Osteoblast (primary cell): Measurements from ENCODE around the gene EPAS1. TPM values are rescaled to one million over a fixed set of nuclear protein-coding genes. Genes with fewer than 3 reads are reported as not detected.

Experiments
- DNase-seq: peaks from one replicate; pipeline ENCODE4 v3.0.0; 2011; ENCODE audit warnings: low spot score, mixed read lengths; ENCODE audit not compliant: insufficient read length; ENCODE audit errors: missing footprints
- H2AFZ ChIP-seq: 2 replicates; pipeline ENCODE4 v1.6.0; 2011; ENCODE audit warnings: mild to moderate bottlenecking, low read length
- H3K27ac ChIP-seq: 2 replicates; pipeline ENCODE4 v1.5.1; 2011; ENCODE audit warnings: mild to moderate bottlenecking, low read depth, low read length, moderate library complexity
- H3K27me3 ChIP-seq: 2 replicates; pipeline ENCODE4 v1.6.0; 2012; ENCODE audit warnings: mild to moderate bottlenecking, control low read depth, inconsistent platforms, low read length, moderate library complexity; ENCODE audit not compliant: insufficient read depth
- H3K36me3 ChIP-seq: 2 replicates; pipeline ENCODE4 v1.5.1; 2011; ENCODE audit warnings: mild to moderate bottlenecking, low read length, control low read depth, moderate library complexity; ENCODE audit not compliant: insufficient read depth
- H3K4me1 ChIP-seq: 2 replicates; pipeline ENCODE4 v1.5.1; 2011; ENCODE audit warnings: mild to moderate bottlenecking, low read length, control low read depth, moderate library complexity; ENCODE audit not compliant: insufficient read depth
- H3K4me2 ChIP-seq: 2 replicates; pipeline ENCODE4 v1.6.0; 2011; ENCODE audit warnings: mild to moderate bottlenecking, low read length; ENCODE audit not compliant: insufficient read depth
- H3K4me3 ChIP-seq: fragments of 200-600 bp; sonication (generic); 3 replicates; pipeline ENCODE4 v1.5.1; 2012; ENCODE audit warnings: mild to moderate bottlenecking, low read length, inconsistent platforms; ENCODE audit not compliant: insufficient read depth
- H3K79me2 ChIP-seq: 2 replicates; pipeline ENCODE4 v1.6.0; 2012; ENCODE audit warnings: mild to moderate bottlenecking, low read length, control low read depth, inconsistent platforms; ENCODE audit not compliant: insufficient read depth
- H3K9me3 ChIP-seq: 2 replicates; pipeline ENCODE4 v1.5.1; 2011; ENCODE audit warnings: low read depth, low read length, control low read depth
- H4K20me1 ChIP-seq: 2 replicates; pipeline ENCODE4 v1.6.0; 2012; ENCODE audit warnings: mild to moderate bottlenecking, low read length, control low read depth; ENCODE audit not compliant: insufficient read depth
- total RNA-seq: library from RNA; depleted of rRNA; stranded (reverse); fragments of >200 nt; gene quantifications from 2 replicates; pipeline ENCODE4 v1.2.3, GENCODE V29; 2012
- TF ChIP-seq, protein P1 (sequence below): IDR thresholded peaks from 2 replicates; pipeline ENCODE4 v1.5.1; 2011; ENCODE audit warnings: mild to moderate bottlenecking, low read depth, low read length, moderate library complexity; ENCODE audit errors: extremely low read depth

Gene EPAS1
- total RNA-seq, 1 donor = 260 TPM

DNA sequence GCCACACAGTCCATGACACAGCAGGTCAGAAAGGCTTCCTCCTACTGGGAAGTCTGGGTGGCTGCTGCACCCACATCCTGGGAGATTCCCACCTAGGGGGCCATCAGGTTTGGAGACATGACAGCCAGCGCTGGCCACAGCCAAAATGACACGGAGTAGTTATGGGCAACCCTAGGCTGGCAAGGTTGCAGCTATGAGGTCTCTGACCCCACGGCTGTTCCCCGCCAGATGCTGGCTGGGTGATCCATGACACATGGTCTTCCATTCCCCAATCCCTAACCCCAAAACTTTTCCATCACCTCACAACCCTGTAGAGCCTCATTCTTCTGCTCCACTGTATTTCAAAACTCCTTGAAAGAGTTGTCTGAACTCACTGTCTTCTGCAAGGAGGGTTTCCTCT lies 42.7 kb upstream of the EPAS1 start:
- TF ChIP-seq, protein P1, sequence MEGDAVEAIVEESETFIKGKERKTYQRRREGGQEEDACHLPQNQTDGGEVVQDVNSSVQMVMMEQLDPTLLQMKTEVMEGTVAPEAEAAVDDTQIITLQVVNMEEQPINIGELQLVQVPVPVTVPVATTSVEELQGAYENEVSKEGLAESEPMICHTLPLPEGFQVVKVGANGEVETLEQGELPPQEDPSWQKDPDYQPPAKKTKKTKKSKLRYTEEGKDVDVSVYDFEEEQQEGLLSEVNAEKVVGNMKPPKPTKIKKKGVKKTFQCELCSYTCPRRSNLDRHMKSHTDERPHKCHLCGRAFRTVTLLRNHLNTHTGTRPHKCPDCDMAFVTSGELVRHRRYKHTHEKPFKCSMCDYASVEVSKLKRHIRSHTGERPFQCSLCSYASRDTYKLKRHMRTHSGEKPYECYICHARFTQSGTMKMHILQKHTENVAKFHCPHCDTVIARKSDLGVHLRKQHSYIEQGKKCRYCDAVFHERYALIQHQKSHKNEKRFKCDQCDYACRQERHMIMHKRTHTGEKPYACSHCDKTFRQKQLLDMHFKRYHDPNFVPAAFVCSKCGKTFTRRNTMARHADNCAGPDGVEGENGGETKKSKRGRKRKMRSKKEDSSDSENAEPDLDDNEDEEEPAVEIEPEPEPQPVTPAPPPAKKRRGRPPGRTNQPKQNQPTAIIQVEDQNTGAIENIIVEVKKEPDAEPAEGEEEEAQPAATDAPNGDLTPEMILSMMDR = no peak
- Histone ChIP-seq H3K27ac (no peak overlapping the region), H3K4me2 (no peak overlapping the region), H4K20me1 (no peaks in the 10 kb centered on the region), H3K9me3 (no peaks in the 10 kb centered on the region), H2AFZ (no peak overlapping the region), H3K27me3 (no peaks in the 10 kb centered on the region), H3K79me2 (no peaks in the 10 kb centered on the region), H3K4me1 (no peaks in the 10 kb centered on the region), H3K36me3 (no peaks in the 10 kb centered on the region), H3K4me3 (no peak overlapping the region)
- no peak for DNase-seq

DNA sequence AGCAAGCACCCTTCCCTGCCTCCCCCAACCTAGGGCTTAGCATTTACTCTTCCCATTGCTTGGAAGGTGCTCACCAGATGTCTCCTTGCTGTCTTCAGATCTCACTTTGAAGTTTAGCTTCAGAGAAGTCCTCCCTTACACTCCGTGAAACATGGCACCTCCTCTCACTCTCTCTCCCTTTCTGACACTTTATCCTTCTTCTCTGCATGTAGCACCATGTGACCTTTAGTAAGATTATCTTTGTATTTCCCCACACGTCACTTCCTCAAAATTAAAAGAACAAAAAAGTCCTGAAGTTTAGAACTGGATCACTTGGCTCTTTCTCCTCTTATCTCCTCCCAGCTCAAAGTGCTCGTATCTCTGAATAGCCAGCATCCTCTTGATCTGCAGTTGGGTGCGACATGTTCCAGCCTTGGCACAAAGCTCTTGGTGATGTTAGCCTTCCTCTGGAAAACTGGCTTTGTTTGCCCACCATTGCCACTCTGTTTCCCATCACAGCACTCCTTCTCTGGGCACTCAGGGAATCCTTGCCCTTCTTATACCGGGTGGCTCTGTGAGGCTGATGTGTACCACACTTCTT lies 40.6 kb upstream of the EPAS1 start:
- no peak overlapping the region for H2AFZ ChIP-seq
- no peak overlapping the region for H3K27ac ChIP-seq
- H3K27me3 ChIP-seq = no peaks in the 10 kb centered on the region
- no peak overlapping the region for H3K4me2 ChIP-seq
- H3K36me3 ChIP-seq = no peaks in the 10 kb centered on the region
- no peaks in the 10 kb centered on the region for H3K9me3 ChIP-seq
- no peaks in the 10 kb centered on the region for H4K20me1 ChIP-seq
- TF ChIP-seq, protein P1 = no peak
- no peak for DNase-seq
- no peaks in the 10 kb centered on the region for H3K79me2 ChIP-seq
- no peaks in the 10 kb centered on the region for H3K4me1 ChIP-seq
- no peak overlapping the region for H3K4me3 ChIP-seq

DNA sequence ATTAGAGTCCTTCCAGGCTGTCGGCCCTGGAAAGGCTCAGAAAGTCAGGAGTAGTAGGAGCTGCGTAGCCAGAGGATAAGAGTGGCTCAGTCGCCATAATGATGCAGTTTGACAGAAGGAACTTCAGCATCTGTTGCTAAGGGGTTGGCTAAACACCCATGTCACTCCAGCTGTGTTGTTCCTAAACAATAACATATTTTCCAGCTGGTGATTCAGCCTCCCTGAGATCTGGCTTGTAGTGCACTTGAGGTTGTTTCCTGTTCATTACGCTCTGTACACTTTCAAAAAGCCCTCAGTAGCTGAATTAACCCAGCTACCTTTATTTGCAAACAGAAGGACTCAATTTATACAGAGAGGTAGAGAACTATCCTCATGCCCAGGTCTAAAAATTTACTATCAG lies 39.7 kb upstream of the EPAS1 start:
- no peak for DNase-seq
- no peaks in the 10 kb centered on the region for H3K9me3 ChIP-seq
- no peaks in the 10 kb centered on the region for H4K20me1 ChIP-seq
- no peak overlapping the region for H2AFZ ChIP-seq
- H3K36me3 ChIP-seq = no peaks in the 10 kb centered on the region
- TF ChIP-seq, protein P1 = no peak
- no peak overlapping the region for H3K4me3 ChIP-seq
- no peaks in the 10 kb centered on the region for H3K4me1 ChIP-seq
- H3K4me2 ChIP-seq = no peak overlapping the region
- H3K27ac ChIP-seq = no peak overlapping the region
- H3K27me3 ChIP-seq = no peaks in the 10 kb centered on the region
- no peaks in the 10 kb centered on the region for H3K79me2 ChIP-seq

DNA sequence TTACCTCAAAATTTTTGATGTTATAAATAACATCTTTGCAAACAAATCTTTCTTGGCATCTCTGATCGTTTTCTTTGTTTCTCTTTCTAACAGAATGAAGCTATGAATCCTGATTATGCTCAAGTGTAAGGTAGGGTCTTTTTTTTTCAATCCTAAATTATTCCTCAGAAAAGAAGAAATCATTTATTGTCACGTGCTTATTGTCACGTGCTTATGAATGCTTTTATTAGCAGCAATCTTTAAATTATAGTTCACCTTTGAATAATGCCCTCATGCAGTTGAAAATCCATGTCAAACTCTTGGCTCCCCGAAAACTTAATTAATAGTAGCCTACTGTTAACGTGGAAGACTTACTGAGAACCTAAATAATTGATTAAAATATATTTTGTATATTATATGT lies 39.2 kb upstream of the EPAS1 start:
- TF ChIP-seq, protein P1 = no peak
- Histone ChIP-seq H3K27me3 (no peaks in the 10 kb centered on the region), H3K9me3 (no peaks in the 10 kb centered on the region), H3K79me2 (no peaks in the 10 kb centered on the region), H3K27ac (no peak overlapping the region), H3K4me3 (no peak overlapping the region), H3K36me3 (no peaks in the 10 kb centered on the region), H4K20me1 (no peaks in the 10 kb centered on the region), H3K4me1 (no peaks in the 10 kb centered on the region), H3K4me2 (no peak overlapping the region), H2AFZ (no peak overlapping the region)
- no peak for DNase-seq
